Suppressor macrophage (primary cell): ENCODE results near the gene ZNF638.
A peak's percentile ranks its signal among the peaks of the same experiment; 100 is the strongest.

Source experiments
- DNase-seq, 4 experiments: peaks; one replicate each; pipeline ENCODE4 v3.0.0-alpha.2; 2020 to 2022

Gene ZNF638

GRCh38 chr2:71336802-71337201 is 5.2 kb downstream of the ZNF638 start:
- DNase-seq: peak in 1 of 4 experiments; percentile 7

GRCh38 chr2:71337776-71338175 is 6.2 kb downstream of the ZNF638 start:
- no peak for DNase-seq

GRCh38 chr2:71339685-71340084 is 8.1 kb downstream of the ZNF638 start:
- DNase-seq: no peak

GRCh38 chr2:71340176-71340575 is 8.6 kb downstream of the ZNF638 start:
- DNase-seq: no peak

GRCh38 chr2:71341645-71342044 is 10.1 kb downstream of the ZNF638 start:
- no peak for DNase-seq

GRCh38 chr2:71346065-71346464 is 14.5 kb downstream of the ZNF638 start:
- DNase-seq: no peak

GRCh38 chr2:71347517-71347916 is 15.9 kb downstream of the ZNF638 start:
- peak in 3 of 4 experiments; percentile 7 to 40 (median 27) for DNase-seq

GRCh38 chr2:71348302-71348701 is 16.7 kb downstream of the ZNF638 start:
- peak; percentile 8 to 54 (median 17) for DNase-seq

GRCh38 chr2:71353248-71353647 is 21.7 kb downstream of the ZNF638 start:
- DNase-seq: no peak

- DNase-seq: peak in 1 of 4 experiments; percentile 4
These were observed 27.5 kb downstream of the ZNF638 start for GRCh38 chr2:71358931-71359671.

GRCh38 chr2:71360434-71360975 is 28.9 kb downstream of the ZNF638 start:
- DNase-seq: no peak

GRCh38 chr2:71361631-71362030 is 30.0 kb downstream of the ZNF638 start:
- no peak for DNase-seq

- DNase-seq: no peak
These were observed 30.9 kb downstream of the ZNF638 start for GRCh38 chr2:71362447-71362846.

GRCh38 chr2:71370015-71370414 is 38.4 kb downstream of the ZNF638 start:
- DNase-seq: no peak

- DNase-seq: no peak
These were observed 40.5 kb downstream of the ZNF638 start for GRCh38 chr2:71372042-71372441.

GRCh38 chr2:71379086-71379485 is 47.5 kb downstream of the ZNF638 start:
- DNase-seq: peak in 1 of 4 experiments; percentile 4

- no peak for DNase-seq
These were observed 49.1 kb downstream of the ZNF638 start for GRCh38 chr2:71380665-71381064.

- no peak for DNase-seq
These were observed 53.4 kb downstream of the ZNF638 start for GRCh38 chr2:71385012-71385411.

GRCh38 chr2:71388214-71388613 is 56.6 kb downstream of the ZNF638 start:
- DNase-seq: no peak

- DNase-seq: no peak
These were observed 57.9 kb downstream of the ZNF638 start for GRCh38 chr2:71389384-71390072.

- no peak for DNase-seq
These were observed 61.6 kb downstream of the ZNF638 start for GRCh38 chr2:71393216-71393615.

- no peak for DNase-seq
These were observed 63.9 kb downstream of the ZNF638 start for GRCh38 chr2:71395471-71395870.

- DNase-seq: no peak
These were observed 70.8 kb downstream of the ZNF638 start for GRCh38 chr2:71402427-71402826.

- no peak for DNase-seq
These were observed 78.0 kb downstream of the ZNF638 start for GRCh38 chr2:71409611-71410010.
